DND-41 (cell line): ENCODE results near the gene AATF.

Experiments used
- ATAC-seq: fragments of 200-7000 bp; cut with Tn5 transposase; 3 replicates; pipeline ENCODE4 v1.9.1; 2021; ENCODE audit warnings: low read depth; ENCODE audit not compliant: insufficient read depth
- DNase-seq: peaks from one replicate; pipeline ENCODE4 v3.0.0-alpha.2; 2020
- H2AFZ ChIP-seq: 2 replicates; pipeline ENCODE4 v1.6.0; 2012; ENCODE audit warnings: low read depth, low read length
- H3K27ac ChIP-seq: 2 replicates; pipeline ENCODE4 v1.5.1; 2012; ENCODE audit warnings: low read length, inconsistent platforms
- H3K27me3 ChIP-seq: fragments of 200-600 bp; sonication (generic); 2 replicates; pipeline ENCODE4 v1.6.0; 2012; ENCODE audit warnings: low read length, mild to moderate bottlenecking, inconsistent platforms; ENCODE audit not compliant: insufficient read depth, poor library complexity
- H3K36me3 ChIP-seq: 2 replicates; pipeline ENCODE4 v1.5.1; 2012; ENCODE audit warnings: low read length, inconsistent platforms; ENCODE audit not compliant: insufficient read depth
- H3K4me1 ChIP-seq: 2 replicates; pipeline ENCODE4 v1.5.1; 2012; ENCODE audit warnings: mild to moderate bottlenecking, low read length; ENCODE audit not compliant: insufficient read depth
- H3K4me2 ChIP-seq: 2 replicates; pipeline ENCODE4 v1.6.0; 2012; ENCODE audit warnings: mild to moderate bottlenecking, moderate library complexity, low read length, inconsistent platforms; ENCODE audit not compliant: insufficient read depth
- H3K4me3 ChIP-seq, 2 experiments: fragments of 200-600 bp in 1 of 2; shearing (Covaris generic) in 1 of 2; 2 replicates each; pipeline ENCODE4 v1.5.1; 2012 to 2016; ENCODE audit warnings: inconsistent platforms in 2 of 2, low read length in 2 of 2, mild to moderate bottlenecking in 2 of 2, low read depth in 1 of 2, moderate library complexity in 1 of 2
- H3K79me2 ChIP-seq: 2 replicates; pipeline ENCODE4 v1.6.0; 2012; ENCODE audit warnings: low read length, inconsistent platforms; ENCODE audit not compliant: insufficient read depth
- H3K9ac ChIP-seq: 2 replicates; pipeline ENCODE4 v1.6.0; 2012; ENCODE audit warnings: low read depth, mild to moderate bottlenecking, inconsistent platforms, low read length, moderate library complexity
- H3K9me3 ChIP-seq: 2 replicates; pipeline ENCODE4 v1.5.1; 2012; ENCODE audit warnings: low read length, moderate library complexity, mild to moderate bottlenecking, inconsistent platforms; ENCODE audit not compliant: insufficient read depth, severe bottlenecking
- H4K20me1 ChIP-seq: 2 replicates; pipeline ENCODE4 v1.6.0; 2012; ENCODE audit warnings: low read length; ENCODE audit not compliant: insufficient read depth
- CTCF ChIP-seq: IDR thresholded peaks from 2 replicates; pipeline ENCODE4 v1.5.1; 2012; ENCODE audit warnings: borderline replicate concordance, low read length, moderate library complexity, mild to moderate bottlenecking; ENCODE audit not compliant: poor library complexity, severe bottlenecking; ENCODE audit errors: extremely low read depth
- EZH2 ChIP-seq: IDR thresholded peaks from 3 replicates; pipeline ENCODE4 v1.6.1; 2012; ENCODE audit warnings: borderline replicate concordance, low read depth, mild to moderate bottlenecking, moderate library complexity, low read length, inconsistent platforms; ENCODE audit not compliant: severe bottlenecking

Gene AATF

GRCh38 chr17:36944553-36944952 is 4.2 kb upstream of the AATF start:
- H3K4me1 ChIP-seq, result peaks cover 16% of the 10 kb centered on the region
- no peak overlapping the region for H3K4me2 ChIP-seq
- no peaks in the 10 kb centered on the region; the same call in 1 of the 2 replicates for H3K36me3 ChIP-seq
- H3K9ac ChIP-seq, result no peak overlapping the region
- ATAC-seq (no peak), DNase-seq (no peak)
- no peaks in the 10 kb centered on the region for H3K9me3 ChIP-seq
- no peak overlapping the region for H2AFZ ChIP-seq
- no peaks in the 10 kb centered on the region for H3K27me3 ChIP-seq
- no peak overlapping the region for H3K4me3 ChIP-seq
- peaks cover 12% of the 10 kb centered on the region for H3K79me2 ChIP-seq
- peaks cover 3% of the 10 kb centered on the region; the same call in 1 of the 2 replicates for H4K20me1 ChIP-seq
- TF ChIP-seq CTCF (no peak), EZH2 (no peak)
- no peak overlapping the region for H3K27ac ChIP-seq

- no peak overlapping the region for H3K27ac ChIP-seq
- ATAC-seq (no peak), DNase-seq (no peak)
- H3K9me3 ChIP-seq, result no peaks in the 10 kb centered on the region
- no peak for TF ChIP-seq EZH2
- no peak for TF ChIP-seq CTCF
- H3K27me3 ChIP-seq, result no peaks in the 10 kb centered on the region
- H3K4me3 ChIP-seq, result no peak overlapping the region
- peaks cover 18% of the 10 kb centered on the region for H3K79me2 ChIP-seq
- H2AFZ ChIP-seq, result no peak overlapping the region
- no peaks in the 10 kb centered on the region; the same call in 1 of the 2 replicates for H3K36me3 ChIP-seq
- H3K4me1 ChIP-seq, result peaks cover 21% of the 10 kb centered on the region
- H3K9ac ChIP-seq, result no peak overlapping the region
- peaks cover 9% of the 10 kb centered on the region; the same call in 1 of the 2 replicates for H4K20me1 ChIP-seq
- no peak overlapping the region for H3K4me2 ChIP-seq
These were observed 3.6 kb upstream of the AATF start for GRCh38 chr17:36945140-36945539.

GRCh38 chr17:36945959-36946725 is 2.6 kb upstream of the AATF start:
- no peak overlapping the region for H3K4me2 ChIP-seq

More at GRCh38 chr17:36945959-36946725, 2.6 kb upstream of the AATF start:
- peaks cover 28% of the 10 kb centered on the region for H3K79me2 ChIP-seq
- H4K20me1 ChIP-seq, result peaks cover 12% of the 10 kb centered on the region; the same call in 1 of the 2 replicates
- no peaks in the 10 kb centered on the region for H3K27me3 ChIP-seq
- no peak for DNase-seq
- peaks cover 31% of the 10 kb centered on the region for H3K4me1 ChIP-seq
- H3K27ac ChIP-seq, result no peak overlapping the region
- no peaks in the 10 kb centered on the region for H3K9me3 ChIP-seq
- H3K36me3 ChIP-seq, result peaks cover 8% of the 10 kb centered on the region
- no peak for TF ChIP-seq EZH2
- TF ChIP-seq CTCF, result no peak
- no peak overlapping the region for H2AFZ ChIP-seq
- no peak for ATAC-seq
- H3K9ac ChIP-seq, result no peak overlapping the region
- no peak overlapping the region for H3K4me3 ChIP-seq
